HCT116 (cell line): ENCODE results near the gene HIBADH. TPM values are rescaled to one million over a fixed set of nuclear protein-coding genes. Genes with fewer than 3 reads are reported as not detected.

ENCODE experiments used
- ATAC-seq: fragments of 200-7000 bp; cut with Tn5 transposase; 2 replicates; pipeline ENCODE4 v1.9.1; 2020; ENCODE audit warnings: mild to moderate bottlenecking, moderate library complexity
- BruUV-seq: library from RNA; stranded (reverse); fragments of 400-500 nt; replicated peaks from 2 replicates; lab custom pipeline; 2021; lab: Mats Ljungman, UMichigan
- CTCF ChIA-PET: fragments of 300-600 bp; sonication (Branson Sonifier 250); formaldehyde crosslinking; loops from one replicate; lab custom pipeline; 2021; ENCODE audit warnings: antibody characterized with exemption; lab: Charles Lee
- POLR2A ChIA-PET: fragments of 300-600, 350-600 bp; sonication (Branson Sonifier 250); formaldehyde crosslinking; loops from one replicate; lab custom pipeline; 2021; ENCODE audit warnings: antibody characterized with exemption; lab: Charles Lee
- RAD21 ChIA-PET, 2 experiments: fragments of 300-600 bp; sonication (Branson Sonifier 250); formaldehyde crosslinking; loops; one replicate each; lab custom pipeline; 2023; ENCODE audit warnings: low total read pairs in 2 of 2; ENCODE audit not compliant: uncharacterized antibody in 2 of 2, unreplicated experiment in 2 of 2, low non-redundant PET in 1 of 2; lab: Charles Lee
- DNase-seq: peaks from one replicate; pipeline ENCODE4 v3.0.0-alpha.2; 2010; ENCODE audit warnings: low read depth, low spot score
- H2AFZ ChIP-seq: fragments of 200-600 bp; shearing (Covaris generic), sonication (generic); 2 replicates; pipeline ENCODE4 v1.6.1; 2017; ENCODE audit warnings: low read depth, mixed run types, mixed read lengths, antibody characterized with exemption, low read length; ENCODE audit not compliant: poor library complexity, severe bottlenecking
- H3K27ac ChIP-seq: 2 replicates; pipeline ENCODE4 v1.5.1; 2012; ENCODE audit warnings: low read depth, low read length
- H3K27me3 ChIP-seq: fragments of 200-600 bp; sonication (generic); 2 replicates; pipeline ENCODE4 v1.6.1; 2016; ENCODE audit warnings: mixed run types, low read length, mixed read lengths; ENCODE audit not compliant: insufficient read depth
- H3K36me3 ChIP-seq, 2 experiments: fragments of 200-500 bp in 1 of 2; fragments of 200-600 bp in 1 of 2; sonication (Bioruptor generic) in 1 of 2; sonication (generic) in 1 of 2; 2 replicates each; pipeline versions ENCODE4 v1.5.1 to v1.6.1; 2014 to 2016; ENCODE audit warnings: low read length in 2 of 2, inconsistent platforms in 1 of 2, mixed read lengths in 1 of 2, mixed run types in 1 of 2; ENCODE audit not compliant: insufficient read depth in 2 of 2, control insufficient read depth in 1 of 2
- H3K4me1 ChIP-seq, 2 experiments: fragments of 200-600 bp in 1 of 2; sonication (generic) in 1 of 2; 2 replicates each; pipeline versions ENCODE4 v1.5.1 to v1.6.1; 2012 to 2017; ENCODE audit warnings: low read length in 2 of 2, inconsistent platforms in 1 of 2, mild to moderate bottlenecking in 1 of 2, mixed read lengths in 1 of 2, mixed run types in 1 of 2, moderate library complexity in 1 of 2; ENCODE audit not compliant: insufficient read depth in 2 of 2, control insufficient read depth in 1 of 2
- H3K4me2 ChIP-seq: fragments of 200-600 bp; sonication (generic); 2 replicates; pipeline ENCODE4 v1.6.1; 2017; ENCODE audit warnings: mixed run types, low read length, mixed read lengths
- H3K4me3 ChIP-seq, 2 experiments: fragments of 200-600 bp in 1 of 2; sonication (generic) in 1 of 2; replicated peaks in 1 of 2; 2 replicates each; pipeline ENCODE4 v1.5.1; 2011 to 2016; ENCODE audit warnings: low read length in 2 of 2, control low read depth in 1 of 2, low read depth in 1 of 2, mild to moderate bottlenecking in 1 of 2, mixed read lengths in 1 of 2, mixed run types in 1 of 2
- H3K79me2 ChIP-seq: fragments of 200-600 bp; sonication (generic); 2 replicates; pipeline ENCODE4 v1.6.1; 2017; ENCODE audit warnings: mild to moderate bottlenecking, mixed run types, low read length, moderate library complexity, mixed read lengths; ENCODE audit not compliant: insufficient read depth
- H3K9ac ChIP-seq: fragments of 200-600 bp; sonication (generic); 2 replicates; pipeline ENCODE4 v1.6.1; 2016; ENCODE audit warnings: low read length, mixed read lengths
- H3K9me2 ChIP-seq: fragments of 200-600 bp; sonication (generic), shearing (Covaris generic); 2 replicates; pipeline ENCODE4 v1.6.1; 2017; ENCODE audit warnings: mixed run types, mild to moderate bottlenecking, moderate library complexity; ENCODE audit not compliant: insufficient read depth
- H3K9me3 ChIP-seq, 2 experiments: fragments of 200-500 bp in 1 of 2; fragments of 200-600 bp in 1 of 2; sonication (Bioruptor generic) in 1 of 2; sonication (generic) in 1 of 2; 2 replicates each; pipeline ENCODE4 v1.6.1; 2014 to 2017; ENCODE audit warnings: low read length in 2 of 2, mixed read lengths in 2 of 2, inconsistent platforms in 1 of 2, low read depth in 1 of 2, mild to moderate bottlenecking in 1 of 2, mixed run types in 1 of 2, moderate library complexity in 1 of 2; ENCODE audit not compliant: control insufficient read depth in 1 of 2, insufficient read depth in 1 of 2
- H4K20me1 ChIP-seq: fragments of 200-600 bp; sonication (generic), shearing (Covaris generic); 2 replicates; pipeline ENCODE4 v1.6.1; 2017; ENCODE audit warnings: mixed run types, mild to moderate bottlenecking, moderate library complexity; ENCODE audit not compliant: insufficient read depth
- ATF3 ChIP-seq: IDR thresholded peaks from 2 replicates; pipeline ENCODE4 v1.6.1; 2012
- CBX3 ChIP-seq: IDR thresholded peaks from 2 replicates; pipeline ENCODE4 v1.6.1; 2012; ENCODE audit warnings: low read depth
- CTCF ChIP-seq, 3 experiments: fragments of 200-600 bp in 1 of 3; sonication (generic) in 1 of 3; IDR thresholded peaks in 2 of 3; conservative IDR thresholded peaks in 1 of 3; 2 replicates each; pipeline ENCODE4 v1.5.1; 2012 to 2017; ENCODE audit warnings: low read depth in 2 of 3, low read length in 2 of 3, antibody characterized with exemption in 1 of 3, borderline replicate concordance in 1 of 3, control low read depth in 1 of 3, mild to moderate bottlenecking in 1 of 3, mixed read lengths in 1 of 3, mixed run types in 1 of 3, moderate library complexity in 1 of 3; ENCODE audit not compliant: insufficient read depth in 1 of 3
- JUND ChIP-seq: IDR thresholded peaks from 2 replicates; pipeline ENCODE4 v1.6.1; 2012
- SP1 ChIP-seq: IDR thresholded peaks from 2 replicates; pipeline ENCODE4 v1.6.1; 2012; ENCODE audit warnings: low read depth
- ZFX ChIP-seq: fragments of 450-650 bp; IDR thresholded peaks from 2 replicates; pipeline ENCODE4 v1.6.1; 2017
- intact Hi-C: fragments of 100-400 bp; cut with micrococcal nuclease; formaldehyde crosslinking; loops from 2 replicates; pipeline ENCODE4 v1.10.0; 2022
- total RNA-seq: library from RNA; stranded (reverse); gene quantifications from one replicate; pipeline ENCODE4 v1.2.1, GENCODE V29; 2021; ENCODE audit not compliant: unreplicated experiment

The HIBADH gene
- total RNA-seq, 1 experiment from 2014 or later: 32.4 TPM

GRCh38 chr7:27615420-27616185 lies 47.1 kb downstream of the HIBADH start:
- H3K79me2 ChIP-seq: 0 out of 2 replicates have a peak, but pooled peaks cover 5% of the 10 kb centered on the region
- H3K36me3 ChIP-seq: no peaks in the 10 kb centered on the region; a peak in 1 of 4 replicates
- DNase-seq (no peak), ATAC-seq (no peak)
- no peak overlapping the region for H2AFZ ChIP-seq
- no peak overlapping the region for H3K27ac ChIP-seq
- peaks cover 5 to 11% of the 10 kb centered on the region in 2 experiments; a peak in 3 of 4 replicates for H3K9me3 ChIP-seq
- no peak overlapping the region for H3K4me2 ChIP-seq
- H3K9me2 ChIP-seq: no peaks in the 10 kb centered on the region
- ChIA-PET RAD21 (no interaction called here), POLR2A (no interaction called here), CTCF (no interaction called here)
- H3K4me1 ChIP-seq: no peaks in the 10 kb centered on the region
- H3K4me3 ChIP-seq: no peak overlapping the region
- no peaks in the 10 kb centered on the region for H3K27me3 ChIP-seq
- intact Hi-C loops: no loop called here
- no peak overlapping the region for H3K9ac ChIP-seq
- H4K20me1 ChIP-seq: no peaks in the 10 kb centered on the region
- TF ChIP-seq CBX3 (no peak), ZFX (no peak), SP1 (no peak), CTCF (IDR thresholded peaks at IDR 0.05 in 2 of 3, conservative IDR thresholded peaks at IDR 0.05 in 1 of 3; ENCODE audit: borderline replicate concordance in 1 of 3, insufficient read depth in 1 of 3, low read depth in 2 of 3, low read length in 2 of 3) (no peak), ATF3 (no peak), JUND (no peak)
- BruUV-seq: no TSS peak

- DNase-seq (no peak), ATAC-seq (no peak)
- TF ChIP-seq SP1: no peak
- intact Hi-C loops: no loop called here
- BruUV-seq: no TSS peak
- H3K4me2 ChIP-seq: no peak overlapping the region
- ChIA-PET POLR2A (no interaction called here), CTCF (no interaction called here), RAD21 (no interaction called here)
- peaks cover 0 to 3% of the 10 kb centered on the region in 2 experiments; a peak in 2 of 4 replicates for H3K9me3 ChIP-seq
- H3K4me1 ChIP-seq: 0 out of 4 replicates have a peak, but pooled peaks cover 0 to 3% of the 10 kb centered on the region in 2 experiments
- H3K9me2 ChIP-seq: no peaks in the 10 kb centered on the region
- H3K9ac ChIP-seq: no peak overlapping the region
- H3K27me3 ChIP-seq: no peaks in the 10 kb centered on the region
- no peaks in the 10 kb centered on the region for H4K20me1 ChIP-seq
- H3K27ac ChIP-seq: no peak overlapping the region
- no peaks in the 10 kb centered on the region for H3K36me3 ChIP-seq
- no peaks in the 10 kb centered on the region for H3K79me2 ChIP-seq
- no peak overlapping the region for H3K4me3 ChIP-seq
- no peak overlapping the region for H2AFZ ChIP-seq
Measured at GRCh38 chr7:27614095-27614494, 48.6 kb downstream of the HIBADH start.
